ENCODE results near the gene PGM3. TPM values are rescaled to one million over a fixed set of nuclear protein-coding genes. Genes with fewer than 3 reads are reported as not detected.

PGM3 gene
- total RNA-seq, 1 donor from 2014 or later = 151 TPM

- Histone ChIP-seq H3K36me3 (ENCODE audit: insufficient read depth, low read length) (peaks cover 23% of the 10 kb centered on the region), H3K9me3 (ENCODE audit: insufficient read depth, low read depth, low read length) (no peaks in the 10 kb centered on the region)
- no peak overlapping the region for H3K27ac Mint-ChIP-seq (ENCODE audit: unreplicated experiment)
These were observed 37.3 kb downstream of the PGM3 start for GRCh38 chr6:83155794-83156193.

GRCh38 chr6:83153883-83154521 is 39.1 kb downstream of the PGM3 start:
- H2AFZ ChIP-seq (ENCODE audit: low read depth, low read length) = no peak overlapping the region
- Mint-ChIP-seq H3K4me3 (ENCODE audit: unreplicated experiment) (no peak overlapping the region), H3K4me1 (ENCODE audit: low read depth, unreplicated experiment) (peaks cover 3% of the 10 kb centered on the region), H3K27ac (ENCODE audit: unreplicated experiment) (no peak overlapping the region), H3K27me3 (ENCODE audit: low read depth, unreplicated experiment) (no peaks in the 10 kb centered on the region), H3K36me3 (ENCODE audit: low read depth, unreplicated experiment) (peaks cover 13% of the 10 kb centered on the region), H3K9me3 (ENCODE audit: unreplicated experiment) (no peaks in the 10 kb centered on the region)
- no peaks in the 10 kb centered on the region for H3K4me1 ChIP-seq (ENCODE audit: insufficient read depth, low read length)
- H3K27ac ChIP-seq (ENCODE audit: low read depth, low read length) = no peak overlapping the region
- TF ChIP-seq, protein P1, sequence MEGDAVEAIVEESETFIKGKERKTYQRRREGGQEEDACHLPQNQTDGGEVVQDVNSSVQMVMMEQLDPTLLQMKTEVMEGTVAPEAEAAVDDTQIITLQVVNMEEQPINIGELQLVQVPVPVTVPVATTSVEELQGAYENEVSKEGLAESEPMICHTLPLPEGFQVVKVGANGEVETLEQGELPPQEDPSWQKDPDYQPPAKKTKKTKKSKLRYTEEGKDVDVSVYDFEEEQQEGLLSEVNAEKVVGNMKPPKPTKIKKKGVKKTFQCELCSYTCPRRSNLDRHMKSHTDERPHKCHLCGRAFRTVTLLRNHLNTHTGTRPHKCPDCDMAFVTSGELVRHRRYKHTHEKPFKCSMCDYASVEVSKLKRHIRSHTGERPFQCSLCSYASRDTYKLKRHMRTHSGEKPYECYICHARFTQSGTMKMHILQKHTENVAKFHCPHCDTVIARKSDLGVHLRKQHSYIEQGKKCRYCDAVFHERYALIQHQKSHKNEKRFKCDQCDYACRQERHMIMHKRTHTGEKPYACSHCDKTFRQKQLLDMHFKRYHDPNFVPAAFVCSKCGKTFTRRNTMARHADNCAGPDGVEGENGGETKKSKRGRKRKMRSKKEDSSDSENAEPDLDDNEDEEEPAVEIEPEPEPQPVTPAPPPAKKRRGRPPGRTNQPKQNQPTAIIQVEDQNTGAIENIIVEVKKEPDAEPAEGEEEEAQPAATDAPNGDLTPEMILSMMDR (IDR thresholded peaks at IDR 0.05; ENCODE audit: insufficient read depth, low read depth, low read length) = no peak
- TF ChIP-seq EZH2 (IDR thresholded peaks at IDR 0.05; ENCODE audit: insufficient read depth, low read length) = no peak
- H3K4me3 ChIP-seq (ENCODE audit: insufficient read depth, low read depth, low read length) = no peak overlapping the region
- no peaks in the 10 kb centered on the region for H3K79me2 ChIP-seq (ENCODE audit: insufficient read depth, low read length)
- no peak overlapping the region for H3K4me2 ChIP-seq (ENCODE audit: low read length)
- H3K9ac ChIP-seq (ENCODE audit: low read length) = no peak overlapping the region
- H3K27me3 ChIP-seq (ENCODE audit: insufficient read depth, low read length) = no peaks in the 10 kb centered on the region
- H3K36me3 ChIP-seq (ENCODE audit: insufficient read depth, low read length) = peaks cover 18% of the 10 kb centered on the region
- FAIRE-seq (peak; percentile 85), DNase-seq (ENCODE audit: low read depth) (no peak)
- H3K9me3 ChIP-seq (ENCODE audit: insufficient read depth, low read depth, low read length) = no peaks in the 10 kb centered on the region
- H4K20me1 ChIP-seq (ENCODE audit: insufficient read depth, low read length) = no peaks in the 10 kb centered on the region

More at GRCh38 chr6:83155794-83156193, 37.3 kb downstream of the PGM3 start:
- H3K4me2 ChIP-seq (ENCODE audit: low read length) = no peak overlapping the region
- Mint-ChIP-seq H3K36me3 (ENCODE audit: low read depth, unreplicated experiment) (peaks cover 13% of the 10 kb centered on the region), H3K27me3 (ENCODE audit: low read depth, unreplicated experiment) (no peaks in the 10 kb centered on the region), H3K4me3 (ENCODE audit: unreplicated experiment) (no peak overlapping the region), H3K9me3 (ENCODE audit: unreplicated experiment) (no peaks in the 10 kb centered on the region), H3K4me1 (ENCODE audit: low read depth, unreplicated experiment) (peaks cover 3% of the 10 kb centered on the region)
- H3K4me1 ChIP-seq (ENCODE audit: insufficient read depth, low read length) = no peaks in the 10 kb centered on the region
- no peak overlapping the region for H3K27ac ChIP-seq (ENCODE audit: low read depth, low read length)
- H2AFZ ChIP-seq (ENCODE audit: low read depth, low read length) = no peak overlapping the region
- no peak for FAIRE-seq
- no peaks in the 10 kb centered on the region for H3K79me2 ChIP-seq (ENCODE audit: insufficient read depth, low read length)
- no peaks in the 10 kb centered on the region for H4K20me1 ChIP-seq (ENCODE audit: insufficient read depth, low read length)
- TF ChIP-seq, protein P1 (IDR thresholded peaks at IDR 0.05; ENCODE audit: insufficient read depth, low read depth, low read length) = no peak
- no peak for TF ChIP-seq EZH2 (IDR thresholded peaks at IDR 0.05; ENCODE audit: insufficient read depth, low read length)
- no peak for DNase-seq (ENCODE audit: low read depth)
- no peak overlapping the region for H3K4me3 ChIP-seq (ENCODE audit: insufficient read depth, low read depth, low read length)
- no peaks in the 10 kb centered on the region for H3K27me3 ChIP-seq (ENCODE audit: insufficient read depth, low read length)
- H3K9ac ChIP-seq (ENCODE audit: low read length) = no peak overlapping the region

GRCh38 chr6:83152913-83153312 is 40.2 kb downstream of the PGM3 start:
- no peak for DNase-seq (ENCODE audit: low read depth)
- H3K79me2 ChIP-seq (ENCODE audit: insufficient read depth, low read length) = no peaks in the 10 kb centered on the region
- Mint-ChIP-seq H3K4me3 (ENCODE audit: unreplicated experiment) (no peak overlapping the region), H3K27me3 (ENCODE audit: low read depth, unreplicated experiment) (no peaks in the 10 kb centered on the region), H3K4me1 (ENCODE audit: low read depth, unreplicated experiment) (peaks cover 3% of the 10 kb centered on the region), H3K36me3 (ENCODE audit: low read depth, unreplicated experiment) (peaks cover 15% of the 10 kb centered on the region), H3K27ac (ENCODE audit: unreplicated experiment) (no peak overlapping the region), H3K9me3 (ENCODE audit: unreplicated experiment) (no peaks in the 10 kb centered on the region)
- no peak for FAIRE-seq
- H3K4me1 ChIP-seq (ENCODE audit: insufficient read depth, low read length) = no peaks in the 10 kb centered on the region
- H4K20me1 ChIP-seq (ENCODE audit: insufficient read depth, low read length) = no peaks in the 10 kb centered on the region
- H3K27me3 ChIP-seq (ENCODE audit: insufficient read depth, low read length) = no peaks in the 10 kb centered on the region
- H3K9me3 ChIP-seq (ENCODE audit: insufficient read depth, low read depth, low read length) = no peaks in the 10 kb centered on the region
- no peak overlapping the region for H3K27ac ChIP-seq (ENCODE audit: low read depth, low read length)
- no peak overlapping the region for H3K4me3 ChIP-seq (ENCODE audit: insufficient read depth, low read depth, low read length)
- H3K4me2 ChIP-seq (ENCODE audit: low read length) = no peak overlapping the region
- TF ChIP-seq EZH2 (IDR thresholded peaks at IDR 0.05; ENCODE audit: insufficient read depth, low read length) = no peak
- TF ChIP-seq, protein P1 (IDR thresholded peaks at IDR 0.05; ENCODE audit: insufficient read depth, low read depth, low read length) = no peak
- no peak overlapping the region for H2AFZ ChIP-seq (ENCODE audit: low read depth, low read length)
- no peak overlapping the region for H3K9ac ChIP-seq (ENCODE audit: low read length)
- H3K36me3 ChIP-seq (ENCODE audit: insufficient read depth, low read length) = peaks cover 18% of the 10 kb centered on the region

Measured in astrocyte (in vitro differentiated cells and primary cell).